ENCODE results near the gene ZBTB7A.

The ZBTB7A gene

DNA sequence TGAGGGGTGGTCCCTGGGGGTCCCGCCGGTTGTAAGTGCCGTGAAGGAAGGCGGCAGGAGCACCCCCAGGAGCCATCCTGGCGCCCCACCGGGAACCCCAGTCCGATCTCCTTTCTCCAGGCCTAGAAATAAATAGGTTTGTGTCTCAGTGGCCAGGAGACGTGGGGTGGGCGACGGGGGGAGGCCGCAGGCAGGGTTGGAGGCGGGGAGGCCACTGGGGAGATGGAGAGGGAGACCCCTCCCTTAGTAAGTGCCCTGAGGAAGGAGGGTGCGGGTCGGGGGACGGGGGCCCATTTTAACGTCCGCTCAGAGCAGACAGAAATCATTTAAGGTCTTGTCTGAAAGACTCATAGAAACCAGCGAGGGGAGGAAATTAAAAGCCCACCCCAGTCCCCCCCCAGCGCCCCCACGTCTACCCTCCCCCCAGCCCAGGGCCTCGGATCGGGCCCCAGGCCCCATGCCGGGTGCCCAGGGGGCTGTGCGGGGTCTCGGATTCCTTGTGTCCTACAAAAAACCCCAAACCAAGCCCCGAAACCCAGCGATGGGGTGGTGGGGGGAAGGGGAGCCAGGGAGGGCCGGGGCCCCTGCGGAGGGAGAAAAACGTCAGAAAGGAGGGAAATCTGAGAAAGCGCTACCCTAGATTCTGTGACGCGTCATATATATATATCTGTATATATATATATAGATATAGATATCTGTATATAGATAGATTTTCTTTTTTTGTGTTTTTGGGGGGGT, 19.6 kb downstream of the ZBTB7A start:
- DNase-seq (ENCODE audit: low read depth), result no peak
- TF ChIP-seq CTCF (IDR thresholded peaks at IDR 0.05; ENCODE audit: control insufficient read depth, extremely low read depth, insufficient read depth), result no peak
- H3K4me3 ChIP-seq (ENCODE audit: low read depth, low read length), result no peak overlapping the region

DNA sequence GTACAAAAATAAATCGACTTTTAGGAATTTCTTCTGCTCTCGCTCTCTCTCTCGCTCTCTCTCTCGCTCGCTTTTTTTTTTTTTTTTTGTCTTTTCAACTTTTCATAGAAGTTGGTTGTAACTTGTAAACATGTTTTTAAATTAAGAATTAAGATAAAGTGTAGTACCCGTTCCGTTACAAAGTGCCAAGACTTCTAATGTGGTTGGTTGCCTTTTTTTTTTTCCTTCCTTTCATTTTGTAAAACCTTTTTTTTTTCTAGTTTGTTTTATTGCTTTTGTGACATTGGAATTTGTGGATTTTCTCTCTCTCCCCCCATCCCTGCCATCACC, 20.4 kb downstream of the ZBTB7A start:
- TF ChIP-seq CTCF (IDR thresholded peaks at IDR 0.05; ENCODE audit: control insufficient read depth, extremely low read depth, insufficient read depth), result no peak
- no peak for DNase-seq (ENCODE audit: low read depth)
- no peak overlapping the region for H3K4me3 ChIP-seq (ENCODE audit: low read depth, low read length)

DNA sequence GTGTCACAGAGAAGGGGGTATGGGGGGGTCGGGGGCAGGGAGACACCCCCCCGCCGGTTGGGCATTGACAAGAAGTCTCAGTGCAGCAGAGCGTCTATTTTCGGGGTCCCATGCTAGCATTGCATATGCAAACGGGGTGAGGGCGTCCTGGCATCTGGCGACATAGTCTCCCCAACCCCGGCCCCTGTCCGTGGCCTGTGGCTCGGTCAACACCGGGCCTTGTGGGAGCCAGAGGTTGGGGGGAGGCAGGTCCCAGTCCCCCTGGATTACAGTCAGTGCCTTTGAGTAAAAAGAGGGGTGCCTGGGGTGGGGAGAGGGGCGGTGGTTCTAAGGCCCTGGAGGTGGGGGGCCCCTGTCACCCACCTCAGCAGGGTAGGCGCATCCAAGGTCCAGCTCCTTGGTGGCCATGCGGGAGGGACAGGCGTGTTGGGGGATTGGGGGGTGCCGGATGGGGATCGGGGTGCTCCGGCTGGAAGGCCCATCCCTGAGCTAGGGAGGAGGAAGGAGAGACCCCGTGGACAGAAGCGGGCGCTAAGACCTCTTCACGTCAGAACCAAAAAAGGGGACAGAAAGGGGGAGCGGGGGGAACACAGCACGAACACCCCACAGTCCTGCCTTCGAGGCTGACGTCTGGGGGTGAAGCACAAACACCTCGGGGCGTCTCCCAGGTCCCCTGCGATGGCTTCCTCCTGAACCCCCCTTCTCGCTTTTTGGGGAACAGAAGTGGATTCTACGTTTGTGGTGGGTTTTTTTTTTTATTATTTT, 20.9 kb downstream of the ZBTB7A start:
- H3K4me3 ChIP-seq (ENCODE audit: low read depth, low read length), result no peak overlapping the region
- TF ChIP-seq CTCF (IDR thresholded peaks at IDR 0.05; ENCODE audit: control insufficient read depth, extremely low read depth, insufficient read depth), result no peak
- no peak for DNase-seq (ENCODE audit: low read depth)

GRCh38 chr19:4044990-4045465, 21.7 kb downstream of the ZBTB7A start:
- no peak for DNase-seq (ENCODE audit: low read depth)
- TF ChIP-seq CTCF (IDR thresholded peaks at IDR 0.05; ENCODE audit: control insufficient read depth, extremely low read depth, insufficient read depth), result no peak
- no peak overlapping the region for H3K4me3 ChIP-seq (ENCODE audit: low read depth, low read length)

DNA sequence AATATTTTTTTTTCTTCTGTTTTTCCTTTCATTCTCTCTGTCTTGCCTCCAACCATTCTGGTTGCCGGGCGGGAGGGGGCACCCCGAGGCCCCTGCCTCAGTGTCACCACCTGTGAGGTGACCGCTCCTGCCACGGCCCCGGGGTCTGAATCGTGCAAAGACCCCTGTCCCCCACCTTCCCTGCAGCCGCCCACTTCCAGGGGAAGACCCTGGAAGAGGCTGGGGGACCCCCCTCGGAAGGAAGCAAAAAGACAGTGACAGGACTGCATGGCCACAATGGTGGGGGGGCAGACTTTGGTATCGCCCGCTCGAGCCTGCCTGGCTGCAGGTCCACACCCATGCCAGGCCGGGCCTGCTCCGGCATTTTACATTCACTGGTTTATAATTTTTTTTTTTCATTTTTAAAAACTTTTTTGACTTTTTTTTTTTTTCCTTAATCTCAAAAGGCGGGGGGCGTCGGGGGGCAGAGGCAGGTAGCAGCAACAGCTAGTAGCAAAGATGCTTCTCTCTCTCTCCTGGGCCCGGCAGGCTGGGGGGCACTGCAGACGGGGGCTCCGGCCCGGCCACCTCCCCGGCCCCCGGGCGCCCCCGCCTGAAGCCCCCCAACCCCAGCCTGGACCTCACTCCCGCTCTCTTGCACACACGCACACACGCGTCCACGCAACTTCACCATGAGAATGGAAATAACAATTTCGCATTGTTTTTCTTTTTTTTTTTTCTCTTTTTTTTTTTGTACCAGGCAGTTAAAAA, 22.6 kb downstream of the ZBTB7A start:
- no peak for TF ChIP-seq CTCF (IDR thresholded peaks at IDR 0.05; ENCODE audit: control insufficient read depth, extremely low read depth, insufficient read depth)
- H3K4me3 ChIP-seq (ENCODE audit: low read depth, low read length), result no peak overlapping the region
- no peak for DNase-seq (ENCODE audit: low read depth)

DNA sequence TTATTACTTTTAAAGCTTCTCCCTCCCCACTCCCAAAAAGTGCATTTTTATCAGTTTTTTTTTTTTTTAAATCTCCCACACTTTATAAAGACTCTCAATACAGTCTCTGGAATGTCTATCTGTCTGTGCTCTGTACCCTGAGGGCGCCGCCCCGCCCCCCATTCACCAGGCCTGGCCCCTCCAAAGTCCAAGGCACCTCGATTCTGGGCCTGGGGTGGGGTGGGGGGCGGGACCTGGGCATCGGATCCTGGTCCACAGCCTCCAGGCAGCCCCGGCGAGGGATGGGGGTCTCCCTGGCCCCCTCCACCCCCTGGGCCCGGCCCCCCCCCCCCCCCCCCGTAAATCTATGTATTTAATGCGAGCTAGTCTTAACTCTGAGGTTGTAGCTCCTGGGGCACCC, 23.3 kb downstream of the ZBTB7A start:
- no peak overlapping the region for H3K4me3 ChIP-seq (ENCODE audit: low read depth, low read length)
- TF ChIP-seq CTCF (IDR thresholded peaks at IDR 0.05; ENCODE audit: control insufficient read depth, extremely low read depth, insufficient read depth), result no peak
- DNase-seq (ENCODE audit: low read depth), result no peak
